A172 (cell line): ENCODE measurements around the gene TNIK. TPM values are rescaled to one million over a fixed set of nuclear protein-coding genes. Genes with fewer than 3 reads are reported as not detected.
"Not testable (repeated sequence)": the region's sequence is repeated elsewhere in the genome, so short reads cannot be mapped to it uniquely, and the experiment has no call there.

ENCODE experiments used
- DNase-seq: peaks from one replicate; pipeline ENCODE4 v3.0.0-alpha.2; 2015; ENCODE audit warnings: low spot score
- total RNA-seq: library from RNA; depleted of rRNA; stranded (reverse); fragments of >200 nt; shearing (Covaris generic); gene quantifications from 2 replicates; pipeline ENCODE4 v1.2.3, GENCODE V29; 2014

Gene TNIK
- total RNA-seq, 1 experiment from 2014 or later, result 17.8 TPM

- DNase-seq, result peak; percentile 61
These were observed 203.6 kb downstream of the TNIK start for GRCh38 chr3:171256445-171257250.

- no peak for DNase-seq
These were observed 204.9 kb downstream of the TNIK start for GRCh38 chr3:171255236-171255806.

- DNase-seq, result no peak
These were observed 205.9 kb downstream of the TNIK start for GRCh38 chr3:171254315-171254714.

GRCh38 chr3:171251835-171252234, 208.4 kb downstream of the TNIK start:
- DNase-seq, result no peak

- DNase-seq, result no peak
These were observed 209.8 kb downstream of the TNIK start for GRCh38 chr3:171250444-171250843.

- no peak for DNase-seq
These were observed 211.0 kb downstream of the TNIK start for GRCh38 chr3:171249245-171249644.

- DNase-seq, result no peak
These were observed 211.6 kb downstream of the TNIK start for GRCh38 chr3:171248426-171249111.

GRCh38 chr3:171245796-171246765, 214.1 kb downstream of the TNIK start:
- DNase-seq, result no peak

GRCh38 chr3:171242951-171243350, 217.3 kb downstream of the TNIK start:
- no peak for DNase-seq

- DNase-seq, result no peak
These were observed 218.0 kb downstream of the TNIK start for GRCh38 chr3:171242170-171242569.

GRCh38 chr3:171241655-171242054, 218.6 kb downstream of the TNIK start:
- DNase-seq, result not testable (repeated sequence)

- no peak for DNase-seq
These were observed 219.7 kb downstream of the TNIK start for GRCh38 chr3:171240504-171240835.

GRCh38 chr3:171239757-171240503, 220.3 kb downstream of the TNIK start:
- DNase-seq, result no peak

GRCh38 chr3:171237009-171237385, 223.2 kb downstream of the TNIK start:
- DNase-seq, result no peak

- no peak for DNase-seq
These were observed 223.8 kb downstream of the TNIK start for GRCh38 chr3:171236265-171237008.

GRCh38 chr3:171234298-171235010, 225.8 kb downstream of the TNIK start:
- no peak for DNase-seq

- DNase-seq, result no peak
These were observed 228.8 kb downstream of the TNIK start for GRCh38 chr3:171231361-171231760.

- no peak for DNase-seq
These were observed 229.3 kb downstream of the TNIK start for GRCh38 chr3:171230865-171231264.

- no peak for DNase-seq
These were observed 231.0 kb downstream of the TNIK start for GRCh38 chr3:171229173-171229572.

GRCh38 chr3:171228240-171228639, 232.0 kb downstream of the TNIK start:
- no peak for DNase-seq
